NCI-H82 (cell line): ENCODE data around the gene SHE.
A peak's percentile ranks its signal among the peaks of the same experiment; 100 is the strongest.

Experiments
- DNase-seq: peaks from one replicate; lab custom pipeline; 2025; lab: John Stamatoyannopoulos, UW

The SHE gene

GRCh38 chr1:154478639-154479038, 23.6 kb downstream of the SHE start:
- DNase-seq: no peak

GRCh38 chr1:154478013-154478412, 24.2 kb downstream of the SHE start:
- no peak for DNase-seq

GRCh38 chr1:154476791-154477190, 25.4 kb downstream of the SHE start:
- no peak for DNase-seq

- no peak for DNase-seq
Measured at GRCh38 chr1:154474802-154475201, 27.4 kb downstream of the SHE start.

- DNase-seq: no peak
Measured at GRCh38 chr1:154471304-154471703, 30.9 kb downstream of the SHE start.

- DNase-seq: no peak
Measured at GRCh38 chr1:154469844-154470560, 32.2 kb downstream of the SHE start.

- no peak for DNase-seq
Measured at GRCh38 chr1:154468535-154469250, 33.5 kb downstream of the SHE start.

- no peak for DNase-seq
Measured at GRCh38 chr1:154467434-154468102, 34.6 kb downstream of the SHE start.

GRCh38 chr1:154466921-154467417, 35.2 kb downstream of the SHE start:
- DNase-seq: peak; percentile 26

GRCh38 chr1:154466206-154466605, 36.0 kb downstream of the SHE start:
- no peak for DNase-seq

GRCh38 chr1:154465621-154466195, 36.5 kb downstream of the SHE start:
- DNase-seq: no peak

GRCh38 chr1:154463512-154463990, 38.7 kb downstream of the SHE start:
- DNase-seq: no peak

- no peak for DNase-seq
Measured at GRCh38 chr1:154460695-154461260, 41.4 kb downstream of the SHE start.

GRCh38 chr1:154459080-154459479, 43.1 kb downstream of the SHE start:
- DNase-seq: no peak

- no peak for DNase-seq
Measured at GRCh38 chr1:154456631-154457030, 45.6 kb downstream of the SHE start.

- DNase-seq: no peak
Measured at GRCh38 chr1:154454386-154455120, 47.7 kb downstream of the SHE start.

GRCh38 chr1:154453574-154454352, 48.4 kb downstream of the SHE start:
- DNase-seq: no peak

- DNase-seq: no peak
Measured at GRCh38 chr1:154453161-154453560, 49.1 kb downstream of the SHE start.

GRCh38 chr1:154448331-154448811, 53.8 kb downstream of the SHE start:
- DNase-seq: peak; percentile 99

- no peak for DNase-seq
Measured at GRCh38 chr1:154446789-154447188, 55.4 kb downstream of the SHE start.
